H1 (cell line): Measurements from ENCODE around the gene ERICH3. TPM values are rescaled to one million over a fixed set of nuclear protein-coding genes. Genes with fewer than 3 reads are reported as not detected.

Source experiments
- ASH2L ChIP-seq: fragments of 200-600, 300-600 bp; sonication (generic); IDR thresholded peaks from one replicate; pipeline ENCODE4 v1.7.1; 2017; ENCODE audit warnings: low read length
- FOSL1 ChIP-seq: IDR thresholded peaks from 2 replicates; pipeline ENCODE4 v1.6.1; 2011; ENCODE audit warnings: mild to moderate bottlenecking, low read depth, low read length, moderate library complexity; ENCODE audit not compliant: insufficient read depth
- GABPA ChIP-seq: IDR thresholded peaks from 2 replicates; pipeline ENCODE4 v1.6.1; 2011; ENCODE audit warnings: mild to moderate bottlenecking, low read length, moderate library complexity, borderline replicate concordance; ENCODE audit not compliant: insufficient read depth
- SIN3A ChIP-seq, 2 experiments: IDR thresholded peaks in 1 of 2; conservative IDR thresholded peaks in 1 of 2; 2 replicates each; pipeline ENCODE4 v1.6.1; 2011 to 2012; ENCODE audit warnings: low read length in 2 of 2, improper control_type of control experiment in 1 of 2, low read depth in 1 of 2, mild to moderate bottlenecking in 1 of 2
- SRF ChIP-seq: IDR thresholded peaks from 2 replicates; pipeline ENCODE4 v1.6.1; 2011; ENCODE audit warnings: mild to moderate bottlenecking, low read depth, low read length, moderate library complexity
- polyA plus RNA-seq, 7 experiments: library from polyadenylated mRNA; depleted of rRNA in 3 of 7; stranded (reverse) in 5 of 7; unstranded in 2 of 7; fragments of >200 nt in 5 of 7; fragments of 200-250 nt in 2 of 7; gene quantifications; 1 replicate in 5 of 7; 2 replicates in 1 of 7; 4 replicates in 1 of 7; pipeline versions ENCODE4 v1.2.1 to v1.2.3, GENCODE V29; 2011 to 2013; ENCODE audit warnings: missing spikeins in 2 of 7, mixed read lengths in 2 of 7
- total RNA-seq: library from RNA; stranded (reverse); fragmentation: NEBNext Ultra II Directional; extraction: Animal tissue kit (Norgen Biotek cat#: 25700); gene quantifications from 2 replicates; pipeline ENCODE4 v1.2.1, GENCODE V29; 2021

Gene ERICH3
- total and polyA plus RNA-seq, 2 of the 8 experiments (the other 6 are each of a cell fraction or from before 2014, with no cell fraction given): 0.02 TPM; not detected in 1

- no peak for TF ChIP-seq SRF
- TF ChIP-seq GABPA: no peak
- no peak for TF ChIP-seq SIN3A (conservative IDR thresholded peaks at IDR 0.05 in 1 of 2, IDR thresholded peaks at IDR 0.05 in 1 of 2; ENCODE audit: low read depth in 1 of 2, low read length in 2 of 2)
- TF ChIP-seq FOSL1: no peak
- no peak for TF ChIP-seq ASH2L
Measured at GRCh38 chr1:74586253-74586897, 87.2 kb downstream of the ERICH3 start (continued).
